GM23338 (cell line): ENCODE results near the gene PIBF1. TPM values are rescaled to one million over a fixed set of nuclear protein-coding genes. Genes with fewer than 3 reads are reported as not detected.

Source experiments
- ATAC-seq: fragments of 200-7000 bp; cut with Tn5 transposase; 3 replicates; pipeline ENCODE4 v1.9.1; 2020
- DNase-seq: peaks from one replicate; pipeline ENCODE4 v3.0.0-alpha.2; 2015; ENCODE audit warnings: low spot score
- H2AFZ ChIP-seq: fragments of 200-600 bp; sonication (generic); 2 replicates; pipeline ENCODE4 v1.8.0; 2016; ENCODE audit warnings: antibody characterized with exemption, mild to moderate bottlenecking, moderate library complexity
- H3F3A ChIP-seq: fragments of 200-600 bp; sonication (generic); replicated peaks from 2 replicates; pipeline ENCODE4 v1.8.0; 2017; ENCODE audit warnings: antibody characterized with exemption, mixed run types, low read depth
- H3K27ac ChIP-seq: fragments of 200-600 bp; sonication (generic); 2 replicates; pipeline ENCODE4 v1.6.1; 2016; ENCODE audit warnings: low read depth
- H3K27me3 ChIP-seq: fragments of 200-600 bp; sonication (generic); 2 replicates; pipeline ENCODE4 v1.8.0; 2016; ENCODE audit warnings: mild to moderate bottlenecking, mixed run types, moderate library complexity; ENCODE audit not compliant: insufficient read depth
- H3K36me3 ChIP-seq: fragments of 200-600 bp; sonication (generic); 2 replicates; pipeline ENCODE4 v1.8.0; 2016; ENCODE audit warnings: mild to moderate bottlenecking; ENCODE audit not compliant: insufficient read depth
- H3K4me1 ChIP-seq: fragments of 200-600 bp; sonication (generic); 2 replicates; pipeline ENCODE4 v1.8.0; 2016; ENCODE audit warnings: mild to moderate bottlenecking, moderate library complexity; ENCODE audit not compliant: insufficient read depth
- H3K4me2 ChIP-seq: fragments of 200-600 bp; sonication (generic); 2 replicates; pipeline ENCODE4 v1.7.1; 2017; ENCODE audit warnings: mixed run types
- H3K4me3 ChIP-seq: fragments of 200-600 bp; sonication (generic); 2 replicates; pipeline ENCODE4 v1.6.1; 2016; ENCODE audit warnings: mixed run types
- H3K79me2 ChIP-seq: fragments of 200-600 bp; sonication (generic); replicated peaks from 2 replicates; pipeline ENCODE4 v1.8.0; 2017; ENCODE audit warnings: mild to moderate bottlenecking; ENCODE audit not compliant: insufficient read depth
- H3K9me2 ChIP-seq: fragments of 200-600 bp; sonication (generic); 2 replicates; pipeline ENCODE4 v1.8.0; 2017; ENCODE audit not compliant: insufficient read depth
- H4K20me1 ChIP-seq: fragments of 200-600 bp; sonication (generic); replicated peaks from 2 replicates; pipeline ENCODE4 v1.8.0; 2017; ENCODE audit warnings: mild to moderate bottlenecking; ENCODE audit not compliant: insufficient read depth
- H3K27ac Mint-ChIP-seq: 2 replicates; pipeline ENCODE4 v1.8.0; 2020; ENCODE audit warnings: inconsistent platforms, mild to moderate bottlenecking, moderate library complexity, mixed read lengths
- H3K27me3 Mint-ChIP-seq: 3 replicates; pipeline ENCODE4 v1.8.0; 2022; ENCODE audit warnings: low read depth, mild to moderate bottlenecking, moderate library complexity, mixed read lengths, inconsistent platforms; ENCODE audit not compliant: insufficient read depth, poor library complexity
- H3K36me3 Mint-ChIP-seq: 3 replicates; pipeline ENCODE4 v1.8.0; 2021; ENCODE audit warnings: low read depth, mild to moderate bottlenecking, inconsistent platforms, moderate library complexity, mixed read lengths
- H3K4me1 Mint-ChIP-seq: 3 replicates; pipeline ENCODE4 v1.8.0; 2020; ENCODE audit warnings: mild to moderate bottlenecking, inconsistent platforms, mixed read lengths
- H3K4me3 Mint-ChIP-seq: 3 replicates; pipeline ENCODE4 v1.8.0; 2021; ENCODE audit warnings: moderate library complexity, mild to moderate bottlenecking, inconsistent platforms, mixed read lengths
- H3K9me3 Mint-ChIP-seq: 3 replicates; pipeline ENCODE4 v1.8.0; 2020; ENCODE audit warnings: moderate library complexity, mild to moderate bottlenecking, inconsistent platforms, mixed read lengths
- CREB1 ChIP-seq: fragments of 250-450 bp; sonication (Bioruptor Pico); IDR thresholded peaks from 2 replicates; pipeline ENCODE4 v1.5.0; 2020; ENCODE audit warnings: low read depth, mild to moderate bottlenecking, moderate library complexity
- EZH2 ChIP-seq: fragments of 200-600 bp; sonication (generic); IDR thresholded peaks from one replicate; pipeline ENCODE4 v1.8.0; 2017; ENCODE audit warnings: antibody characterized with exemption, mild to moderate bottlenecking, low read depth; ENCODE audit not compliant: unreplicated experiment
- EZH2phosphoT487 ChIP-seq: fragments of 200-600 bp; sonication (generic); IDR thresholded peaks from one replicate; pipeline ENCODE4 v1.8.1; 2018; ENCODE audit warnings: antibody characterized with exemption; ENCODE audit not compliant: unreplicated experiment
- JUNB ChIP-seq: IDR thresholded peaks from one replicate; pipeline ENCODE4 v1.6.1; 2016; ENCODE audit warnings: antibody characterized with exemption; ENCODE audit not compliant: unreplicated experiment
- NANOG ChIP-seq: IDR thresholded peaks from 2 replicates; pipeline ENCODE4 v1.6.1; 2016; ENCODE audit warnings: antibody characterized with exemption, borderline replicate concordance
- POLR2AphosphoS5 ChIP-seq: IDR thresholded peaks from 2 replicates; pipeline ENCODE4 v1.6.1; 2016; ENCODE audit warnings: antibody characterized with exemption, low read depth
- STAT1 ChIP-seq: IDR thresholded peaks from one replicate; pipeline ENCODE4 v1.6.1; 2016; ENCODE audit warnings: antibody characterized with exemption; ENCODE audit not compliant: unreplicated experiment
- ZNF114 ChIP-seq: fragments of 250-450 bp; sonication (Bioruptor Pico); IDR thresholded peaks from 2 replicates; pipeline ENCODE4 v1.5.0; 2020; ENCODE audit warnings: mild to moderate bottlenecking, moderate library complexity
- polyA plus RNA-seq: library from polyadenylated mRNA; unstranded; fragments of >200 nt; fragmentation: Nextera tagmentation; extraction: Ambion mirVana; gene quantifications from 2 replicates; pipeline ENCODE4 v1.2.1, GENCODE V29; 2016
- total RNA-seq: library from RNA; depleted of rRNA; stranded (reverse); fragments of >200 nt; shearing (Covaris generic); gene quantifications from 2 replicates; pipeline ENCODE4 v1.2.3, GENCODE V29; 2014
- TF ChIP-seq, protein P1 (sequence below): IDR thresholded peaks from 2 replicates; pipeline ENCODE4 v1.6.1; 2016; ENCODE audit warnings: antibody characterized with exemption
- TF ChIP-seq, protein P2 (sequence below): IDR thresholded peaks from one replicate; pipeline ENCODE4 v1.6.1; 2018; ENCODE audit warnings: antibody characterized with exemption; ENCODE audit not compliant: unreplicated experiment
- TF ChIP-seq, protein P3 (sequence below): fragments of 250-450 bp; sonication (Bioruptor Pico); IDR thresholded peaks from 2 replicates; pipeline ENCODE4 v1.5.0; 2020; ENCODE audit warnings: mild to moderate bottlenecking, moderate library complexity

Gene PIBF1
- total and polyA plus RNA-seq, 2 experiments from 2014 or later, result 14.9 to 22.6 TPM

DNA sequence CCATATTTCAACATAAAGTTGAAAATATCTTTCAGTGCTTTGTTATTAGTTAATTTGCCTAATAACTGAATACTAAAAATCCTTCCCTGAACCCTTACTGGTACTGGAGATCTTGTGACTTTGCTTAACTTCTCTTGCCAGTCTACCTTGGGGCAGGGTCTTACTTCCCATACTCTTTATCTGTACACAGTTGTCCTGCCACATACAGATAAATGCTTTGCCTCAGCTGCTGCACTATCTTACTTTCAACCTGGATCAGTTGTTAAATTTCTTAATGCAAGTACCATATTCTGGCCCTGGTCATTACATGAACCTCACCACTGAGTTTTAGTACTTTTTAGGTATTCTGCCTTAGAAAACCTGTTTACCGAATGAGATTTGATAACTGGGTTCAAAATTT lies 107.6 kb downstream of the PIBF1 start:
- no peak overlapping the region for H3K27ac ChIP-seq
- Mint-ChIP-seq H3K9me3 (no peaks in the 10 kb centered on the region), H3K4me1 (no peaks in the 10 kb centered on the region), H3K36me3 (peaks cover under 1% of the 10 kb centered on the region; the same call in 1 of the 3 replicates), H3K27ac (peak overlapping the region; percentile 24; the same call in 1 of the 2 replicates), H3K27me3 (no peaks in the 10 kb centered on the region), H3K4me3 (no peak overlapping the region)
- no peak overlapping the region for H2AFZ ChIP-seq
- H3K9me2 ChIP-seq, result no peaks in the 10 kb centered on the region
- no peaks in the 10 kb centered on the region for H4K20me1 ChIP-seq
- H3K4me2 ChIP-seq, result no peak overlapping the region
- no peaks in the 10 kb centered on the region for H3K4me1 ChIP-seq
- no peak overlapping the region for H3K4me3 ChIP-seq
- no peaks in the 10 kb centered on the region for H3K27me3 ChIP-seq
- DNase-seq, result no peak
- no peaks in the 10 kb centered on the region for H3F3A ChIP-seq
- no peaks in the 10 kb centered on the region for H3K36me3 ChIP-seq
- TF ChIP-seq EZH2phosphoT487 (no peak), STAT1 (no peak), EZH2 (no peak), NANOG (no peak), POLR2AphosphoS5 (no peak), CREB1 (no peak), ZNF114 (CRISPR knock-in tag) (no peak), JUNB (no peak)
- TF ChIP-seq, protein P1, sequence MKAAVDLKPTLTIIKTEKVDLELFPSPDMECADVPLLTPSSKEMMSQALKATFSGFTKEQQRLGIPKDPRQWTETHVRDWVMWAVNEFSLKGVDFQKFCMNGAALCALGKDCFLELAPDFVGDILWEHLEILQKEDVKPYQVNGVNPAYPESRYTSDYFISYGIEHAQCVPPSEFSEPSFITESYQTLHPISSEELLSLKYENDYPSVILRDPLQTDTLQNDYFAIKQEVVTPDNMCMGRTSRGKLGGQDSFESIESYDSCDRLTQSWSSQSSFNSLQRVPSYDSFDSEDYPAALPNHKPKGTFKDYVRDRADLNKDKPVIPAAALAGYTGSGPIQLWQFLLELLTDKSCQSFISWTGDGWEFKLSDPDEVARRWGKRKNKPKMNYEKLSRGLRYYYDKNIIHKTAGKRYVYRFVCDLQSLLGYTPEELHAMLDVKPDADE, result no peak
- TF ChIP-seq, protein P2, sequence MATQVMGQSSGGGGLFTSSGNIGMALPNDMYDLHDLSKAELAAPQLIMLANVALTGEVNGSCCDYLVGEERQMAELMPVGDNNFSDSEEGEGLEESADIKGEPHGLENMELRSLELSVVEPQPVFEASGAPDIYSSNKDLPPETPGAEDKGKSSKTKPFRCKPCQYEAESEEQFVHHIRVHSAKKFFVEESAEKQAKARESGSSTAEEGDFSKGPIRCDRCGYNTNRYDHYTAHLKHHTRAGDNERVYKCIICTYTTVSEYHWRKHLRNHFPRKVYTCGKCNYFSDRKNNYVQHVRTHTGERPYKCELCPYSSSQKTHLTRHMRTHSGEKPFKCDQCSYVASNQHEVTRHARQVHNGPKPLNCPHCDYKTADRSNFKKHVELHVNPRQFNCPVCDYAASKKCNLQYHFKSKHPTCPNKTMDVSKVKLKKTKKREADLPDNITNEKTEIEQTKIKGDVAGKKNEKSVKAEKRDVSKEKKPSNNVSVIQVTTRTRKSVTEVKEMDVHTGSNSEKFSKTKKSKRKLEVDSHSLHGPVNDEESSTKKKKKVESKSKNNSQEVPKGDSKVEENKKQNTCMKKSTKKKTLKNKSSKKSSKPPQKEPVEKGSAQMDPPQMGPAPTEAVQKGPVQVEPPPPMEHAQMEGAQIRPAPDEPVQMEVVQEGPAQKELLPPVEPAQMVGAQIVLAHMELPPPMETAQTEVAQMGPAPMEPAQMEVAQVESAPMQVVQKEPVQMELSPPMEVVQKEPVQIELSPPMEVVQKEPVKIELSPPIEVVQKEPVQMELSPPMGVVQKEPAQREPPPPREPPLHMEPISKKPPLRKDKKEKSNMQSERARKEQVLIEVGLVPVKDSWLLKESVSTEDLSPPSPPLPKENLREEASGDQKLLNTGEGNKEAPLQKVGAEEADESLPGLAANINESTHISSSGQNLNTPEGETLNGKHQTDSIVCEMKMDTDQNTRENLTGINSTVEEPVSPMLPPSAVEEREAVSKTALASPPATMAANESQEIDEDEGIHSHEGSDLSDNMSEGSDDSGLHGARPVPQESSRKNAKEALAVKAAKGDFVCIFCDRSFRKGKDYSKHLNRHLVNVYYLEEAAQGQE, result no peak
- TF ChIP-seq, protein P3, sequence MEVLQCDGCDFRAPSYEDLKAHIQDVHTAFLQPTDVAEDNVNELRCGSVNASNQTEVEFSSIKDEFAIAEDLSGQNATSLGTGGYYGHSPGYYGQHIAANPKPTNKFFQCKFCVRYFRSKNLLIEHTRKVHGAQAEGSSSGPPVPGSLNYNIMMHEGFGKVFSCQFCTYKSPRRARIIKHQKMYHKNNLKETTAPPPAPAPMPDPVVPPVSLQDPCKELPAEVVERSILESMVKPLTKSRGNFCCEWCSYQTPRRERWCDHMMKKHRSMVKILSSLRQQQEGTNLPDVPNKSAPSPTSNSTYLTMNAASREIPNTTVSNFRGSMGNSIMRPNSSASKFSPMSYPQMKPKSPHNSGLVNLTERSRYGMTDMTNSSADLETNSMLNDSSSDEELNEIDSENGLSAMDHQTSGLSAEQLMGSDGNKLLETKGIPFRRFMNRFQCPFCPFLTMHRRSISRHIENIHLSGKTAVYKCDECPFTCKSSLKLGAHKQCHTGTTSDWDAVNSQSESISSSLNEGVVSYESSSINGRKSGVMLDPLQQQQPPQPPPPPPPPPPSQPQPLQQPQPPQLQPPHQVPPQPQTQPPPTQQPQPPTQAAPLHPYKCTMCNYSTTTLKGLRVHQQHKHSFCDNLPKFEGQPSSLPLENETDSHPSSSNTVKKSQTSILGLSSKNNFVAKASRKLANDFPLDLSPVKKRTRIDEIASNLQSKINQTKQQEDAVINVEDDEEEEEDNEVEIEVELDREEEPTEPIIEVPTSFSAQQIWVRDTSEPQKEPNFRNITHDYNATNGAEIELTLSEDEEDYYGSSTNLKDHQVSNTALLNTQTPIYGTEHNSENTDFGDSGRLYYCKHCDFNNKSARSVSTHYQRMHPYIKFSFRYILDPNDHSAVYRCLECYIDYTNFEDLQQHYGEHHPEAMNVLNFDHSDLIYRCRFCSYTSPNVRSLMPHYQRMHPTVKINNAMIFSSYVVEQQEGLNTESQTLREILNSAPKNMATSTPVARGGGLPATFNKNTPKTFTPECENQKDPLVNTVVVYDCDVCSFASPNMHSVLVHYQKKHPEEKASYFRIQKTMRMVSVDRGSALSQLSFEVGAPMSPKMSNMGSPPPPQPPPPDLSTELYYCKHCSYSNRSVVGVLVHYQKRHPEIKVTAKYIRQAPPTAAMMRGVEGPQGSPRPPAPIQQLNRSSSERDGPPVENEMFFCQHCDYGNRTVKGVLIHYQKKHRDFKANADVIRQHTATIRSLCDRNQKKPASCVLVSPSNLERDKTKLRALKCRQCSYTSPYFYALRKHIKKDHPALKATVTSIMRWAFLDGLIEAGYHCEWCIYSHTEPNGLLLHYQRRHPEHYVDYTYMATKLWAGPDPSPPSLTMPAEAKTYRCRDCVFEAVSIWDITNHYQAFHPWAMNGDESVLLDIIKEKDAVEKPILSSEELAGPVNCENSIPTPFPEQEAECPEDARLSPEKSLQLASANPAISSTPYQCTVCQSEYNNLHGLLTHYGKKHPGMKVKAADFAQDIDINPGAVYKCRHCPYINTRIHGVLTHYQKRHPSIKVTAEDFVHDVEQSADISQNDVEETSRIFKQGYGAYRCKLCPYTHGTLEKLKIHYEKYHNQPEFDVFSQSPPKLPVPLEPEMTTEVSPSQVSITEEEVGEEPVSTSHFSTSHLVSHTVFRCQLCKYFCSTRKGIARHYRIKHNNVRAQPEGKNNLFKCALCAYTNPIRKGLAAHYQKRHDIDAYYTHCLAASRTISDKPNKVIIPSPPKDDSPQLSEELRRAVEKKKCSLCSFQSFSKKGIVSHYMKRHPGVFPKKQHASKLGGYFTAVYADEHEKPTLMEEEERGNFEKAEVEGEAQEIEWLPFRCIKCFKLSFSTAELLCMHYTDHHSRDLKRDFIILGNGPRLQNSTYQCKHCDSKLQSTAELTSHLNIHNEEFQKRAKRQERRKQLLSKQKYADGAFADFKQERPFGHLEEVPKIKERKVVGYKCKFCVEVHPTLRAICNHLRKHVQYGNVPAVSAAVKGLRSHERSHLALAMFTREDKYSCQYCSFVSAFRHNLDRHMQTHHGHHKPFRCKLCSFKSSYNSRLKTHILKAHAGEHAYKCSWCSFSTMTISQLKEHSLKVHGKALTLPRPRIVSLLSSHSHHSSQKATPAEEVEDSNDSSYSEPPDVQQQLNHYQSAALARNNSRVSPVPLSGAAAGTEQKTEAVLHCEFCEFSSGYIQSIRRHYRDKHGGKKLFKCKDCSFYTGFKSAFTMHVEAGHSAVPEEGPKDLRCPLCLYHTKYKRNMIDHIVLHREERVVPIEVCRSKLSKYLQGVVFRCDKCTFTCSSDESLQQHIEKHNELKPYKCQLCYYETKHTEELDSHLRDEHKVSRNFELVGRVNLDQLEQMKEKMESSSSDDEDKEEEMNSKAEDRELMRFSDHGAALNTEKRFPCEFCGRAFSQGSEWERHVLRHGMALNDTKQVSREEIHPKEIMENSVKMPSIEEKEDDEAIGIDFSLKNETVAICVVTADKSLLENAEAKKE (CRISPR knock-in tag), result no peak
- no peak for ATAC-seq
- H3K79me2 ChIP-seq, result no peaks in the 10 kb centered on the region
